B cell (primary cell): ENCODE results near the gene PAFAH2. TPM values are rescaled to one million over a fixed set of nuclear protein-coding genes. Genes with fewer than 3 reads are reported as not detected.

Source experiments
- ATAC-seq: fragments of 200-7000 bp; cut with Tn5 transposase; one replicate; pipeline ENCODE4 v1.10.0; 2021; ENCODE audit warnings: low read depth, mild to moderate bottlenecking, moderate number of reproducible peaks, moderate library complexity
- CTCF ChIA-PET: fragments of 350-600 bp; sonication (Branson Sonifier 250); formaldehyde crosslinking; loops from one replicate; lab custom pipeline; 2021; ENCODE audit warnings: antibody characterized with exemption, inconsistent platforms; lab: Charles Lee
- POLR2A ChIA-PET: fragments of 350-600 bp; sonication (Branson Sonifier 250); formaldehyde crosslinking; loops from one replicate; lab custom pipeline; 2021; ENCODE audit warnings: antibody characterized with exemption; lab: Charles Lee
- DNase-seq: peaks from one replicate; pipeline ENCODE4 v3.0.0; 2013
- H2AFZ ChIP-seq: 2 replicates; pipeline ENCODE4 v1.6.1; 2012; ENCODE audit warnings: mild to moderate bottlenecking, low read depth, low read length; ENCODE audit not compliant: insufficient read depth, poor library complexity, severe bottlenecking
- H3K27ac ChIP-seq, 2 donors: 1 replicate in 1 of 2; 2 replicates in 1 of 2; pipeline ENCODE4 v1.5.1; 2012 to 2013; ENCODE audit warnings: low read length in 2 of 2, mild to moderate bottlenecking in 2 of 2, moderate library complexity in 1 of 2
- H3K27me3 ChIP-seq, 4 experiments: fragments of 200-600 bp in 1 of 4; sonication (generic) in 1 of 4; replicated peaks in 1 of 4; 1 replicate in 2 of 4; 2 replicates in 2 of 4; pipeline versions ENCODE4 v1.6.1 to v1.7.0; 2013 to 2016; ENCODE audit warnings: low read length in 3 of 4, mild to moderate bottlenecking in 2 of 4, mixed read lengths in 1 of 4, moderate library complexity in 1 of 4; ENCODE audit not compliant: insufficient read depth in 4 of 4, control insufficient read depth in 3 of 4; ENCODE audit errors: control extremely low read depth in 1 of 4
- H3K36me3 ChIP-seq, 2 experiments: replicated peaks in 1 of 2; 1 replicate in 1 of 2; 2 replicates in 1 of 2; pipeline versions ENCODE4 v1.6.1 to v1.7.1; 2013; ENCODE audit warnings: low read length in 1 of 2; ENCODE audit not compliant: insufficient read depth in 2 of 2, control insufficient read depth in 1 of 2; ENCODE audit errors: control extremely low read depth in 1 of 2, extremely low read depth in 1 of 2
- H3K4me1 ChIP-seq, 2 donors: fragments of 200-600 bp in 1 of 2; sonication (generic) in 1 of 2; 1 replicate in 1 of 2; 2 replicates in 1 of 2; pipeline versions ENCODE4 v1.5.1 to v1.6.1; 2013 to 2017; ENCODE audit warnings: low read length in 2 of 2; ENCODE audit not compliant: control insufficient read depth in 2 of 2, insufficient read depth in 2 of 2
- H3K4me2 ChIP-seq: replicated peaks from 2 replicates; pipeline ENCODE3; 2012; ENCODE audit warnings: mild to moderate bottlenecking, low read depth, low read length; ENCODE audit not compliant: poor library complexity, severe bottlenecking
- H3K4me3 ChIP-seq, 5 experiments: fragments of 200-600 bp in 1 of 5; sonication (generic) in 1 of 5; 1 replicate in 3 of 5; 2 replicates in 2 of 5; pipeline versions ENCODE4 v1.5.1 to v1.7.0; 2011 to 2016; ENCODE audit warnings: low read length in 4 of 5, mild to moderate bottlenecking in 4 of 5, low read depth in 2 of 5, control low read depth in 1 of 5, moderate library complexity in 1 of 5; ENCODE audit not compliant: insufficient read depth in 1 of 5; ENCODE audit errors: control extremely low read depth in 1 of 5, extremely low read depth in 1 of 5
- H3K79me2 ChIP-seq: fragments of 200-600 bp; sonication (generic); one replicate; pipeline ENCODE4 v1.6.0; 2016; ENCODE audit warnings: low read length; ENCODE audit not compliant: control insufficient read depth, insufficient read depth
- H3K9ac ChIP-seq: fragments of 200-600 bp; sonication (generic); 2 replicates; pipeline ENCODE4 v1.6.1; 2017; ENCODE audit warnings: mild to moderate bottlenecking, low read length, moderate library complexity
- H3K9me3 ChIP-seq, 3 donors: one replicate each; pipeline versions ENCODE4 v1.6.1 to v1.7.1; 2013; ENCODE audit warnings: low read length in 2 of 3; ENCODE audit not compliant: control insufficient read depth in 2 of 3, insufficient read depth in 1 of 3; ENCODE audit errors: control extremely low read depth in 1 of 3
- H4K20me1 ChIP-seq: 2 replicates; pipeline ENCODE4 v1.6.0; 2012; ENCODE audit warnings: mild to moderate bottlenecking, low read length; ENCODE audit not compliant: insufficient read depth, control insufficient read depth, poor library complexity, severe bottlenecking
- H3K27ac Mint-ChIP-seq: one replicate; pipeline ENCODE4 v1.8.0; 2021; ENCODE audit warnings: mixed read lengths
- H3K27me3 Mint-ChIP-seq: one replicate; pipeline ENCODE4 v1.8.0; 2021; ENCODE audit warnings: mixed read lengths
- H3K4me1 Mint-ChIP-seq: one replicate; pipeline ENCODE4 v1.8.0; 2021; ENCODE audit warnings: mixed read lengths
- H3K4me3 Mint-ChIP-seq: one replicate; pipeline ENCODE4 v1.8.0; 2021; ENCODE audit warnings: mixed read lengths
- H3K9me3 Mint-ChIP-seq: one replicate; pipeline ENCODE4 v1.8.0; 2022; ENCODE audit warnings: mixed read lengths; ENCODE audit not compliant: insufficient read depth
- EZH2 ChIP-seq: IDR thresholded peaks from 2 replicates; pipeline ENCODE4 v1.6.1; 2012; ENCODE audit warnings: borderline replicate concordance, low read depth, mild to moderate bottlenecking, moderate library complexity, low read length; ENCODE audit not compliant: insufficient read depth, poor library complexity, severe bottlenecking
- WGBS: methylation state at CpG from one replicate; pipeline ENCODE4 v1.1.5; 2013; ENCODE audit warnings: missing lambda C conversion rate; ENCODE audit not compliant: insufficient coverage; 5-methylcytosine and 5-hydroxymethylcytosine counted together
- intact Hi-C: fragments of 100-400 bp; cut with micrococcal nuclease; formaldehyde crosslinking; loops from one replicate; pipeline ENCODE4 v1.10.0; 2022
- polyA plus RNA-seq: library from polyadenylated mRNA; depleted of rRNA; stranded (reverse); fragments of >200 nt; gene quantifications from 2 replicates; pipeline ENCODE4 v1.2.3, GENCODE V29; 2012
- total RNA-seq, 2 donors: library from RNA; stranded (reverse); fragments of 120-200 nt in 1 of 2; gene quantifications; 1 replicate in 1 of 2; 2 replicates in 1 of 2; pipeline versions ENCODE4 v1.2.3 to v1.2.4, GENCODE V29; 2013 to 2022
- TF ChIP-seq, protein P1 (sequence below): fragments of 200-600 bp; IDR thresholded peaks from one replicate; pipeline ENCODE4 v1.8.0; 2022; ENCODE audit warnings: antibody characterized with exemption, mild to moderate bottlenecking

The PAFAH2 gene
- total and polyA plus RNA-seq, 2 donors (not counting 1 experiment from before 2014, with no cell fraction given) = 5.1 to 8.8 TPM

GRCh38 chr1:25948641-25949040, 49.2 kb downstream of the PAFAH2 start:
- peaks cover 3% of the 10 kb centered on the region for H3K27me3 Mint-ChIP-seq
- DNase-seq = no peak
- Histone ChIP-seq H3K9me3 (peaks cover 0 to 22% (median 6%) of the 10 kb centered on the region in 3 donors), H2AFZ (no peak overlapping the region), H4K20me1 (no peaks in the 10 kb centered on the region), H3K79me2 (no peaks in the 10 kb centered on the region), H3K27ac (no peak overlapping the region), H3K36me3 (no peaks in the 10 kb centered on the region), H3K4me3 (no peak overlapping the region), H3K4me1 (no peaks in the 10 kb centered on the region), H3K27me3 (no peaks in the 10 kb centered on the region), H3K9ac (no peak overlapping the region), H3K4me2 (no peak overlapping the region)
- POLR2A ChIA-PET = interaction anchor here (0.7 kb wide), 1 partner anchor 502 kb away, joined by 6 read pairs; no protein-coding TSS in a partner anchor
- CTCF ChIA-PET = interaction anchor here (1.3 kb wide), 1 partner anchor 53 kb away, joined by 3 read pairs; no protein-coding TSS in a partner anchor
- TF ChIP-seq EZH2 = no peak
- TF ChIP-seq, protein P1, sequence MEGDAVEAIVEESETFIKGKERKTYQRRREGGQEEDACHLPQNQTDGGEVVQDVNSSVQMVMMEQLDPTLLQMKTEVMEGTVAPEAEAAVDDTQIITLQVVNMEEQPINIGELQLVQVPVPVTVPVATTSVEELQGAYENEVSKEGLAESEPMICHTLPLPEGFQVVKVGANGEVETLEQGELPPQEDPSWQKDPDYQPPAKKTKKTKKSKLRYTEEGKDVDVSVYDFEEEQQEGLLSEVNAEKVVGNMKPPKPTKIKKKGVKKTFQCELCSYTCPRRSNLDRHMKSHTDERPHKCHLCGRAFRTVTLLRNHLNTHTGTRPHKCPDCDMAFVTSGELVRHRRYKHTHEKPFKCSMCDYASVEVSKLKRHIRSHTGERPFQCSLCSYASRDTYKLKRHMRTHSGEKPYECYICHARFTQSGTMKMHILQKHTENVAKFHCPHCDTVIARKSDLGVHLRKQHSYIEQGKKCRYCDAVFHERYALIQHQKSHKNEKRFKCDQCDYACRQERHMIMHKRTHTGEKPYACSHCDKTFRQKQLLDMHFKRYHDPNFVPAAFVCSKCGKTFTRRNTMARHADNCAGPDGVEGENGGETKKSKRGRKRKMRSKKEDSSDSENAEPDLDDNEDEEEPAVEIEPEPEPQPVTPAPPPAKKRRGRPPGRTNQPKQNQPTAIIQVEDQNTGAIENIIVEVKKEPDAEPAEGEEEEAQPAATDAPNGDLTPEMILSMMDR = no peak
- intact Hi-C loops = no loop called here
- WGBS = 84% methylated on average over 2 of the region's 4 CpGs
- peaks cover 3% of the 10 kb centered on the region for H3K9me3 Mint-ChIP-seq
- ATAC-seq = no peak
- no peak overlapping the region for H3K4me3 Mint-ChIP-seq
- no peak overlapping the region for H3K27ac Mint-ChIP-seq
- H3K4me1 Mint-ChIP-seq = no peaks in the 10 kb centered on the region

DNA sequence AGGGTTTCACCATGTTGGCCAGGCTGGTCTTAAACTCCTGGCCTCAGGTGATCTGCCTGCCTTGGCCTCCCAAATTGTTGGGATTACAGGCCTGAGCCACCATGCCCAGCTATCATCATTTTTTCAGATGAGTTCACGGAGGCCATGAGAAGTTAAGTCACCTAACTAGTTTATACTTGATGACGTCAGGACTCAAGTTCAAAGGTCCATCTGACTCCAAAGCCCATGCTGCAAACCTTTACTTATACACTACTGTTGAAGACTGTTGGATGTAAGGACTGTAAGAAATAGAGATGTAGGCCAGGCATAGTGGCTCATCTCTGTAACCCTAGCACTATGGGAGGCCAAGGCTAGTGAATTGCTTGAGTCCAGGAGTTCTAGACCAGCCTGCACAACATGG, 50.8 kb downstream of the PAFAH2 start:
- Histone ChIP-seq H3K4me2 (no peak overlapping the region), H3K4me3 (no peak overlapping the region), H3K36me3 (no peaks in the 10 kb centered on the region), H3K27me3 (no peaks in the 10 kb centered on the region), H4K20me1 (no peaks in the 10 kb centered on the region), H3K27ac (no peak overlapping the region), H3K4me1 (no peaks in the 10 kb centered on the region), H3K79me2 (no peaks in the 10 kb centered on the region), H3K9ac (no peak overlapping the region), H3K9me3 (peaks cover 0 to 33% (median 11%) of the 10 kb centered on the region in 3 donors), H2AFZ (no peak overlapping the region)
- peaks cover 13% of the 10 kb centered on the region for H3K9me3 Mint-ChIP-seq
- TF ChIP-seq, protein P1 = no peak
- TF ChIP-seq EZH2 = no peak
- DNase-seq (no peak), ATAC-seq (no peak)
- no peak overlapping the region for H3K27ac Mint-ChIP-seq
- intact Hi-C loops = no loop called here
- POLR2A ChIA-PET = no interaction called here
- no peaks in the 10 kb centered on the region for H3K4me1 Mint-ChIP-seq
- H3K27me3 Mint-ChIP-seq = peaks cover 3% of the 10 kb centered on the region
- WGBS = no CpG with 5 or more reads among the region's 2 CpGs
- H3K4me3 Mint-ChIP-seq = no peak overlapping the region
- CTCF ChIA-PET = no interaction called here
